Esophagus squamous epithelium (tissue), 5 donors: Measurements from ENCODE around the gene DPH6. TPM values are rescaled to one million over a fixed set of nuclear protein-coding genes. Genes with fewer than 3 reads are reported as not detected.

Experiments used
- DNase-seq: peaks from one replicate; lab custom pipeline; 2025; lab: John Stamatoyannopoulos, UW
- H3K27ac ChIP-seq, 4 donors: fragments of 200-600 bp; sonication (generic); one replicate each; pipeline ENCODE4 v1.5.1; 2016 to 2019; ENCODE audit warnings: mild to moderate bottlenecking in 1 of 4
- H3K27me3 ChIP-seq, 4 donors: fragments of 200-600 bp; sonication (generic); 1 replicate in 3 of 4; 2 replicates in 1 of 4; pipeline versions ENCODE4 v1.5.1 to v1.6.0; 2017 to 2021; ENCODE audit warnings: antibody characterized with exemption in 1 of 4
- H3K36me3 ChIP-seq, 3 donors: fragments of 200-600 bp; sonication (generic); one replicate each; pipeline ENCODE4 v1.5.1; 2016 to 2019
- H3K4me1 ChIP-seq, 3 donors: fragments of 200-600 bp; sonication (generic); one replicate each; pipeline ENCODE4 v1.5.1; 2017 to 2019
- H3K4me3 ChIP-seq, 4 donors: fragments of 200-600 bp; sonication (generic); 1 replicate in 3 of 4; 2 replicates in 1 of 4; pipeline ENCODE4 v1.5.1; 2016 to 2019; ENCODE audit warnings: mild to moderate bottlenecking in 2 of 4, moderate library complexity in 1 of 4
- H3K9me3 ChIP-seq, 3 donors: fragments of 200-600 bp; sonication (generic); one replicate each; pipeline ENCODE4 v1.5.1; 2016 to 2019
- POLR2A ChIP-seq, 4 donors: fragments of 450-650 bp; IDR thresholded peaks; one replicate each; pipeline ENCODE4 v1.6.1; 2017; ENCODE audit warnings: antibody characterized with exemption in 4 of 4, mild to moderate bottlenecking in 4 of 4, moderate library complexity in 3 of 4
- WGBS, 2 donors: methylation state at CpG; one replicate each; pipeline ENCODE4 v1.1.5; 2018; 5-methylcytosine and 5-hydroxymethylcytosine counted together
- intact Hi-C: fragments of 100-400 bp; cut with DNase I; formaldehyde crosslinking; loops from one replicate; pipeline ENCODE4 v1.15.0; 2022
- total RNA-seq, 4 donors: library from RNA; depleted of rRNA; stranded (reverse); fragments of >200 nt; gene quantifications; one replicate each; pipeline ENCODE4 v1.1.0, GENCODE V29; 2016
- TF ChIP-seq, protein P1 (sequence below), 6 experiments: fragments of 450-650 bp in 4 of 6; fragments of 200-600 bp in 2 of 6; sonication (generic) in 2 of 6; IDR thresholded peaks; one replicate each; pipeline ENCODE4 v1.5.1; 2016 to 2019; ENCODE audit warnings: antibody characterized with exemption in 6 of 6, mild to moderate bottlenecking in 4 of 6, moderate library complexity in 4 of 6
- donor health status: DM: yes; HTN: yes; CAD: no.

Gene DPH6
- total RNA-seq, 4 donors from 2014 or later: 8.8 to 21.4 (median 11.2) TPM

DNA sequence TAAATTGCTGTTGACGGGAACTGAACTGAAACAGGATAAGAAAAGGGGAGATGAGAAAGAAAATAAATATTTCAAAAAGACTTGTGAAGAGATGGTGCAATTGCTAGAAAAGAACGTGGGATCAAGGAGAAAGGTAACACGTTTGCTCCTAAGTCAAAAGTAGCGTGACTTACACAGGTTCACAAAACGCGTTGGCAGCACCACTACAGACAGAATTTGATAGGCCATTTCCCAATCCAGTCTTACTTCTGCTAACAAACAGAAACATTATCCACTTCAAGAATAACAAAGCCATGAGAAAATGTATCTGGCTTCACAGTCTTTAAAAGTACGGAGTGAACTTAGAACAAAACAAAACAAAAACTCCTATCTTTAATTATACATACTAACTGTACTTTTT is 75.5 kb downstream of the DPH6 start:
- H3K4me1 ChIP-seq: no peaks in the 10 kb centered on the region
- H3K4me3 ChIP-seq: no peak overlapping the region
- no peaks in the 10 kb centered on the region for H3K9me3 ChIP-seq
- intact Hi-C loops: no loop called here
- DNase-seq: no peak
- WGBS, 2 donors: 91 to 92% methylated on average over 7 of the region's 7 CpGs
- H3K27me3 ChIP-seq: no peaks in the 10 kb centered on the region
- H3K36me3 ChIP-seq: no peaks in the 10 kb centered on the region
- no peak overlapping the region for H3K27ac ChIP-seq
- TF ChIP-seq POLR2A (IDR thresholded peaks at IDR 0.05): no peak
- TF ChIP-seq, protein P1, sequence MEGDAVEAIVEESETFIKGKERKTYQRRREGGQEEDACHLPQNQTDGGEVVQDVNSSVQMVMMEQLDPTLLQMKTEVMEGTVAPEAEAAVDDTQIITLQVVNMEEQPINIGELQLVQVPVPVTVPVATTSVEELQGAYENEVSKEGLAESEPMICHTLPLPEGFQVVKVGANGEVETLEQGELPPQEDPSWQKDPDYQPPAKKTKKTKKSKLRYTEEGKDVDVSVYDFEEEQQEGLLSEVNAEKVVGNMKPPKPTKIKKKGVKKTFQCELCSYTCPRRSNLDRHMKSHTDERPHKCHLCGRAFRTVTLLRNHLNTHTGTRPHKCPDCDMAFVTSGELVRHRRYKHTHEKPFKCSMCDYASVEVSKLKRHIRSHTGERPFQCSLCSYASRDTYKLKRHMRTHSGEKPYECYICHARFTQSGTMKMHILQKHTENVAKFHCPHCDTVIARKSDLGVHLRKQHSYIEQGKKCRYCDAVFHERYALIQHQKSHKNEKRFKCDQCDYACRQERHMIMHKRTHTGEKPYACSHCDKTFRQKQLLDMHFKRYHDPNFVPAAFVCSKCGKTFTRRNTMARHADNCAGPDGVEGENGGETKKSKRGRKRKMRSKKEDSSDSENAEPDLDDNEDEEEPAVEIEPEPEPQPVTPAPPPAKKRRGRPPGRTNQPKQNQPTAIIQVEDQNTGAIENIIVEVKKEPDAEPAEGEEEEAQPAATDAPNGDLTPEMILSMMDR (IDR thresholded peaks at IDR 0.05): no peak

DNA sequence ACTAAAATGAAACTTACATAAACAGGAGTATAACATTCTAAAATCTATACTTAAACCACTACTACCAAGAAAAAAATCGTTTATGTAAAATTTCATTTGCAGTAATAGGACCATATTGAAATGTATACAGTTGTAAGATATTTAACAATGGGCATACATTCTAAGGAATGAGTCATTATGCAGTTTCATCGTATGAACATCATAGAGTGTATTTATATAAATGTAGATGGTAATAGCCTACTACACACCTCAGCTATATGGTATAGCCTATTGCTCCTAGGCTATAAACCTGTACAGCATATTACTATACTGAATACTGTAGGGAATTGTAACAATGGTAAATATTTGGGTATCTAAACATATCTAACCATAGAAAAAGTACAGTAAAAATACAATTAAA is 79.5 kb downstream of the DPH6 start:
- Histone ChIP-seq H3K4me3 (no peak overlapping the region), H3K27me3 (no peaks in the 10 kb centered on the region), H3K27ac (no peak overlapping the region), H3K9me3 (no peaks in the 10 kb centered on the region), H3K4me1 (no peaks in the 10 kb centered on the region), H3K36me3 (no peaks in the 10 kb centered on the region)
- no peak for DNase-seq
- WGBS, 2 donors: 26 to 36% methylated on average over 2 of the region's 2 CpGs
- TF ChIP-seq, protein P1 (IDR thresholded peaks at IDR 0.05): no peak
- no peak for TF ChIP-seq POLR2A (IDR thresholded peaks at IDR 0.05)
- intact Hi-C loops: no loop called here

DNA sequence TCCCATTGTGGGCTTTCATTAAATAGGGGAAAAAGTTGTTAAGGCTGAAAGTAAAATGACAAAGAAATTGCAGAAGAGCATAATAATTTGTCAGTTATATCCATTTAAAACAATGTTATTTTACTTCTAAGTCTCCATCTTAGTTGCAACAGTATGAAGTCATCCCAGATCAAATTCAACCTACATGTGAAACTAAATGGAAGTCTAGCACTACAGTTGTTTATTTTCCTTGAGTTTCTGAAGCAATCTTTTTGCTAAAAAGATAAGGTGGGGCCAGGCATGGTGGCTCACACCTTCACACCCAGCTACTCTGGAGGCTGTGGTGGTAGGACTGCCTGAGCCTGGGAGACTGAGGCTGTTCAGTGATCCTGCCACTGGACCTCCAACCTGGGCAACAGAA is 80.2 kb downstream of the DPH6 start:
- TF ChIP-seq POLR2A (IDR thresholded peaks at IDR 0.05): no peak
- TF ChIP-seq, protein P1 (IDR thresholded peaks at IDR 0.05): no peak
- Histone ChIP-seq H3K9me3 (no peaks in the 10 kb centered on the region), H3K27ac (no peak overlapping the region), H3K4me1 (no peaks in the 10 kb centered on the region), H3K27me3 (no peaks in the 10 kb centered on the region), H3K4me3 (no peak overlapping the region), H3K36me3 (no peaks in the 10 kb centered on the region)
- DNase-seq: no peak
- intact Hi-C loops: no loop called here

DNA sequence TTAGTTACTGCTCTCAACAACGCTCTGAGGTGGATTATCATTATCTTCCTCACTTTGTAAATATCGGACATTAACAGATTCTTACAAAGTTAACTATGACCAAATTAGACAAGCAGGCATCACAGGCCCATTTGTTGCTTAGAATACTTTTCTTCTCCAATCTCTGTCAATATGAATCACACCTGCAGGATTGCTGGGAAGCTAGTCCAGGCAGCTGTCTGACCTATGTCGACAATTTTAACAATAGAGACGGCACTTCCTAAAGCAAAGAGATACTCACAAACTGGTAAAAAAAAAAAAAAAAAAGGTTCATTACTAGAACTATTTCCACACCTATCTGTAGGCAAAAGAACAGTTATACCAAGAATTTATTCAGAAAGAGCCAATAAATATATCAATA is 85.3 kb downstream of the DPH6 start:
- intact Hi-C loops: no loop called here
- DNase-seq: no peak
- no peaks in the 10 kb centered on the region for H3K36me3 ChIP-seq
- no peak overlapping the region for H3K27ac ChIP-seq
- H3K4me3 ChIP-seq: no peak overlapping the region
- 44 to 48% methylated on average over 4 of the region's 4 CpGs for WGBS, 2 donors
- H3K9me3 ChIP-seq: no peaks in the 10 kb centered on the region
- H3K27me3 ChIP-seq: no peaks in the 10 kb centered on the region
- TF ChIP-seq, protein P1 (IDR thresholded peaks at IDR 0.05): no peak
- no peak for TF ChIP-seq POLR2A (IDR thresholded peaks at IDR 0.05)
- H3K4me1 ChIP-seq: no peaks in the 10 kb centered on the region

DNA sequence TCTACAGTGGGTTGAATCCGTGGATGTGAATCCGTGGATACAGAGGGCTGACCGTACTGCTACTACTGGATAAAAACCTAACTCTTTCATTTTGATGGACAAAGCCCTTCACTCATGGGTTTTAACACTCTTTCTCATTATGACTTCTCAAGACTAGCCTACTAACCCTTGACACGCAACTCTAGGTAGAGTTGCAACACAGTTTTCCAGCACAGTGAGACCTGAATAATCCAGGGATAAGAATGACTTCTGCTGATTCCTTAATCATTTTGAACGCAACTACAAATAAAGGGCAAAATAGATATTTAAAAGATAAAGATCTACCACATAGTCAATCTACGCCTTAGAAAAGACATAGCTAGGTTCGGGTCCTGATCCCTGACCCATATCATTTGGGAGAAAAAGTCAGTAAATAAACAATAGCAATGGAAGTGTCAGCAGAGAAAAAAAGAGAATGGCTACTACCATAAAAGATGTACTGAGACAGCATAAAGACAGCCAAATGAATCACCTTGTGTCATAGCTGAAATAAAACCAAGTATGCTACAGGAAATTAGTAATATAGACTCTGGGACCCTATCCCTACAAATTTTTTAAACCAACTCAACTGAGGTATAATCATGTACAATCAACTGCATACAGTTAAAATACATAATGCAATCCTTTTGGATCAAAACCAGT is 87.6 kb downstream of the DPH6 start:
- WGBS, 2 donors: 79 to 82% methylated on average over 7 of the region's 7 CpGs
- intact Hi-C loops: no loop called here
- DNase-seq: no peak

More for the DNA sequence above, 87.6 kb downstream of the DPH6 start:
- TF ChIP-seq POLR2A (IDR thresholded peaks at IDR 0.05): no peak
- TF ChIP-seq, protein P1 (IDR thresholded peaks at IDR 0.05): no peak
- Histone ChIP-seq H3K36me3 (no peaks in the 10 kb centered on the region), H3K4me3 (no peak overlapping the region), H3K27me3 (no peaks in the 10 kb centered on the region), H3K9me3 (no peaks in the 10 kb centered on the region), H3K4me1 (no peaks in the 10 kb centered on the region), H3K27ac (no peak overlapping the region)
